ENCODE measurements around the gene CUL1.

The CUL1 gene

GRCh38 chr7:148774471-148774870 lies 75.8 kb downstream of the CUL1 start:
- in situ Hi-C loops (cut with MboI; ENCODE audit: low sequenced_read_pairs, unreplicated experiment) = no loop called here
- DNase-seq (ENCODE audit: low spot score) = no peak
- TF ChIP-seq, protein P1, sequence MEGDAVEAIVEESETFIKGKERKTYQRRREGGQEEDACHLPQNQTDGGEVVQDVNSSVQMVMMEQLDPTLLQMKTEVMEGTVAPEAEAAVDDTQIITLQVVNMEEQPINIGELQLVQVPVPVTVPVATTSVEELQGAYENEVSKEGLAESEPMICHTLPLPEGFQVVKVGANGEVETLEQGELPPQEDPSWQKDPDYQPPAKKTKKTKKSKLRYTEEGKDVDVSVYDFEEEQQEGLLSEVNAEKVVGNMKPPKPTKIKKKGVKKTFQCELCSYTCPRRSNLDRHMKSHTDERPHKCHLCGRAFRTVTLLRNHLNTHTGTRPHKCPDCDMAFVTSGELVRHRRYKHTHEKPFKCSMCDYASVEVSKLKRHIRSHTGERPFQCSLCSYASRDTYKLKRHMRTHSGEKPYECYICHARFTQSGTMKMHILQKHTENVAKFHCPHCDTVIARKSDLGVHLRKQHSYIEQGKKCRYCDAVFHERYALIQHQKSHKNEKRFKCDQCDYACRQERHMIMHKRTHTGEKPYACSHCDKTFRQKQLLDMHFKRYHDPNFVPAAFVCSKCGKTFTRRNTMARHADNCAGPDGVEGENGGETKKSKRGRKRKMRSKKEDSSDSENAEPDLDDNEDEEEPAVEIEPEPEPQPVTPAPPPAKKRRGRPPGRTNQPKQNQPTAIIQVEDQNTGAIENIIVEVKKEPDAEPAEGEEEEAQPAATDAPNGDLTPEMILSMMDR (IDR thresholded peaks at IDR 0.05; ENCODE audit: borderline replicate concordance, control extremely low read depth, extremely low read depth, insufficient read depth, missing control alignments) = no peak

GRCh38 chr7:148782757-148783456 lies 84.2 kb downstream of the CUL1 start:
- in situ Hi-C loops (cut with MboI; ENCODE audit: low sequenced_read_pairs, unreplicated experiment) = no loop called here
- TF ChIP-seq, protein P1 (IDR thresholded peaks at IDR 0.05; ENCODE audit: borderline replicate concordance, control extremely low read depth, extremely low read depth, insufficient read depth, missing control alignments) = no peak
- DNase-seq (ENCODE audit: low spot score) = no peak

DNA sequence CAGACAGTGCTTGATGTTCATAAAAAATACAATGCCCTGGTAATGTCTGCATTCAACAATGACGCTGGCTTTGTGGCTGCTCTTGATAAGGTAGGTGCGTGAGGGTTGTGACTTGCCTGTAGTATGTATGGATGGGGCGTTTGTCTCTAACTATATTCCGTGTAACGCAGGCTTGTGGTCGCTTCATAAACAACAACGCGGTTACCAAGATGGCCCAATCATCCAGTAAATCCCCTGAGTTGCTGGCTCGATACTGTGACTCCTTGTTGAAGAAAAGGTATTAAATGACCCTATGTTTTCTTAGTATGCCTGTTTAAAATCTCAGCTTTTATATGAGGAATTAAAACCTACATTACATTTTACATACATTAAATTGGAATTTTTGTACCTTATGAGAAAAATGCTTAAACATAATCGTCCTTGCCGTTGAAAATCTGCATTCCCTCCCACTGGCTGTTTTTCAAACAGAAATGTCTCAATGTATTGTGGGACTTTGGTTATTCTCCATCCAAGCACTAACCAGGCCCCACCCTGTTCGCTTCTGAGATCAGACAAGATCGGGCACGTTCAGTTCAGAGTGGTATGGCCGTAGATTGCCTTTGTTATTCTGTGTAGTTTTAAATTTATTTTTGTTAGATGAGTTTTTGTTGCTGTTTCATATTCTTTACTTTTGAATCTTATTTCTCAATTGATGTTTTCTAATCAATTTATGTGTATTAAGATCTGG lies 85.3 kb downstream of the CUL1 start:
- no peak for DNase-seq (ENCODE audit: low spot score)
- TF ChIP-seq, protein P1 (IDR thresholded peaks at IDR 0.05; ENCODE audit: borderline replicate concordance, control extremely low read depth, extremely low read depth, insufficient read depth, missing control alignments) = no peak
- in situ Hi-C loops (cut with MboI; ENCODE audit: low sequenced_read_pairs, unreplicated experiment) = no loop called here

DNA sequence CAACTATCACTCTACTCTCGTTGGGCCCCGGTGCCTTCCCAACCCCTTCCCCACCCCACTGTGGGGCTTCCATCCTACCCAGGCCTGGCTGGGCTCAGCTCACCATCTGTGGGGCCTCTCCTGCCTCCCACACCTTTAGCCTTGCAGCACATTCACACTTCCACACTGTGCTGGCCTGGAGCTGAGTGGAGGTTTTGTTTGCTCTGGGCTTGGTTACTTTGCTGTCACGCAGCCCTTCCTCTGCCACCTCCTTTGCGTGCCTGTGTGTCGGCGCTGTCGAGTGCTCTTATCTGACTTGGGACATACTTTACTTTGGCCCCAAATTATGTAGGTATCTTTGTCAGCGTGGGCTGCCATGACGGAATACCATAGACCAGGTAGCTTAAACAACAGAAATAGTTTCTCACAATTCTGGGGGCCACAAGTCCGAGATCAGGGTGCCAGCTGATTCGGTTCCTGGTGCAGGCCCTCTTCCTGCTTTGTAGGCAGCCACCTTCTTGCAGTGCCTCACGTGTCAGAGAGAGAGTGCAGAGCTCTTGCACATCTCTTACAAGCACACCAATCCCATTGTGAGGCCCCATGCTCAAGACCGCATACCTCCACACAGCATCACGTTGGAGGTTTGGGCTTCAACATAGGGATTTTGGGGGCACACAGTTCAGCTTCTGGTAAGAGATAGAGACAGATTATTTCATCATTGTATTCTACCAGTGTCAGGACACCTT lies 89.0 kb downstream of the CUL1 start:
- TF ChIP-seq, protein P1 (IDR thresholded peaks at IDR 0.05; ENCODE audit: borderline replicate concordance, control extremely low read depth, extremely low read depth, insufficient read depth, missing control alignments) = no peak
- no peak for DNase-seq (ENCODE audit: low spot score)
- in situ Hi-C loops (cut with MboI; ENCODE audit: low sequenced_read_pairs, unreplicated experiment) = no loop called here

- in situ Hi-C loops (cut with MboI; ENCODE audit: low sequenced_read_pairs, unreplicated experiment) = no loop called here
- TF ChIP-seq, protein P1 (IDR thresholded peaks at IDR 0.05; ENCODE audit: borderline replicate concordance, control extremely low read depth, extremely low read depth, insufficient read depth, missing control alignments) = no peak
Observed at GRCh38 chr7:148789220-148789619, 90.5 kb downstream of the CUL1 start.

DNA sequence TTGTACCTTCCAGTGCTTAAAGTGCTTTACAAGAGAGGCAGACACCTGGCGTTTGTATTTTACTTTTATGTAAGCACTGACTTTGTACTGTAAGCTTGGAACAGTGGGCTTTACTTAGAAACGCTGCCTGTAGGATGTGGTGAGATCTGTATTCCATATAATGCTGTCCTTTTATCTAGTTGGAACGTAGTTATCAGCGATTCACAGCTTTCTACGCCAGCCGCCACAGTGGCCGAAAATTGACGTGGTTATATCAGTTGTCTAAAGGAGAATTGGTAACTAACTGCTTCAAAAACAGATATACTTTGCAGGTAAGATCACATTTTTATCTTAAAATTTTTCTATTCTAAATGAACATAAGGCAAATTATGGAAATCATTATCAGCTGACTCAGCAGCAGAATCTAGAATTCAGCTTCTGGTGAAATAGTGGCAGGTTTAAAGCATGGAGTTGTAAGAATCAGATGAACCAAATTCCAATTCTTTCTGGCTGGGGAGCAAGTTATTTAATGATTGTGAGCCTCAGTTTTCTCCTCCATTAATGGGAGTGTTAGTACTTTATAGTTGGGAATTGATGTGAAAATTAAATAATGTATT lies 91.5 kb downstream of the CUL1 start:
- TF ChIP-seq, protein P1 (IDR thresholded peaks at IDR 0.05; ENCODE audit: borderline replicate concordance, control extremely low read depth, extremely low read depth, insufficient read depth, missing control alignments) = no peak
- DNase-seq (ENCODE audit: low spot score) = no peak
- in situ Hi-C loops (cut with MboI; ENCODE audit: low sequenced_read_pairs, unreplicated experiment) = no loop called here

More at GRCh38 chr7:148789220-148789619, 90.5 kb downstream of the CUL1 start:
- no peak for DNase-seq (ENCODE audit: low spot score)

Data from GM13976 (cell line).